Spleen (tissue), 7 donors: ENCODE data around the gene GHRH.

Experiments
- CTCF ChIP-seq, 11 experiments: fragments of 200-600 bp in 7 of 11; fragments of 450-650 bp in 4 of 11; sonication (generic) in 4 of 11; IDR thresholded peaks in 8 of 11; conservative IDR thresholded peaks in 3 of 11; 1 replicate in 7 of 11; 2 replicates in 4 of 11; pipeline versions ENCODE4 v1.4.0 to v1.8.0; 2016 to 2021; ENCODE audit warnings: antibody characterized with exemption in 11 of 11, inconsistent platforms in 4 of 11, mild to moderate bottlenecking in 1 of 11
- POLR2A ChIP-seq, 3 donors: fragments of 450-650 bp; IDR thresholded peaks; one replicate each; pipeline ENCODE4 v1.5.1; 2017; ENCODE audit warnings: antibody characterized with exemption in 3 of 3, mild to moderate bottlenecking in 1 of 3
- POLR2AphosphoS5 ChIP-seq, 3 donors: sonication (generic); formaldehyde crosslinking; IDR thresholded peaks; one replicate each; pipeline ENCODE4 v1.5.1; 2017; ENCODE audit warnings: antibody characterized with exemption in 3 of 3
- donor health status: DM: no; HTN: no; CAD: no; lungs with moderate emphysema.
- donor health status: DM: no; HTN: no; CAD: no.
- donor health status: DM: no; HTN: no; CAD: no.

- TF ChIP-seq POLR2AphosphoS5 (IDR thresholded peaks at IDR 0.05): no peak
- no peak for TF ChIP-seq CTCF (IDR thresholded peaks at IDR 0.05 in 8 of 11, conservative IDR thresholded peaks at IDR 0.05 in 3 of 11)
- no peak for TF ChIP-seq POLR2A (IDR thresholded peaks at IDR 0.05)
Observed at GRCh38 chr20:37280403-37280802, 18.8 kb upstream of the GHRH start.
